SK-N-SH (cell line): ENCODE results near the gene FAM227B. TPM values are rescaled to one million over a fixed set of nuclear protein-coding genes. Genes with fewer than 3 reads are reported as not detected.

Experiments
- CTCF ChIA-PET: fragments of 300-600, 350-600 bp; formaldehyde crosslinking; extraction: SDS; loops from one replicate; lab custom pipeline; 2021; lab: Yijun Ruan, JAX
- POLR2A ChIA-PET: fragments of 350-600 bp; sonication (Branson Sonifier 250); formaldehyde crosslinking; extraction: SDS; loops from one replicate; lab custom pipeline; 2020; ENCODE audit warnings: antibody characterized with exemption, inconsistent platforms; lab: Yijun Ruan, JAX
- DNase-seq: peaks from one replicate; pipeline ENCODE4 v3.0.0; 2012
- H2AFZ ChIP-seq: fragments of 200-600 bp; sonication (generic); 2 replicates; pipeline ENCODE4 v1.8.1; 2016; ENCODE audit warnings: antibody characterized with exemption, mild to moderate bottlenecking, low read depth
- H3F3A ChIP-seq: fragments of 200-600 bp; sonication (generic); replicated peaks from 2 replicates; pipeline ENCODE3; 2016; ENCODE audit warnings: antibody characterized with exemption, mild to moderate bottlenecking; ENCODE audit not compliant: insufficient read depth
- H3K27ac ChIP-seq, 2 experiments: fragments of 200-500 bp in 1 of 2; fragments of 200-600 bp in 1 of 2; sonication (Bioruptor generic) in 1 of 2; sonication (generic), shearing (Covaris generic) in 1 of 2; 2 replicates each; pipeline versions ENCODE4 v1.5.1 to v1.6.1; 2014 to 2016; ENCODE audit warnings: low read depth in 2 of 2, inconsistent platforms in 1 of 2, low read length in 1 of 2, mild to moderate bottlenecking in 1 of 2, mixed read lengths in 1 of 2
- H3K27me3 ChIP-seq: fragments of 200-600 bp; sonication (generic), shearing (Covaris generic); 2 replicates; pipeline ENCODE4 v1.6.1; 2016; ENCODE audit warnings: mixed run types; ENCODE audit not compliant: insufficient read depth
- H3K36me3 ChIP-seq, 2 experiments: fragments of 200-500 bp in 1 of 2; fragments of 200-600 bp in 1 of 2; sonication (Bioruptor generic) in 1 of 2; sonication (generic) in 1 of 2; replicated peaks in 1 of 2; 2 replicates each; pipeline versions ENCODE3 to v1.5.1; 2014 to 2016; ENCODE audit warnings: low read length in 1 of 2, mild to moderate bottlenecking in 1 of 2; ENCODE audit not compliant: insufficient read depth in 2 of 2, control insufficient read depth in 1 of 2
- H3K4me1 ChIP-seq, 2 experiments: fragments of 200-500 bp in 1 of 2; fragments of 200-600 bp in 1 of 2; sonication (Bioruptor generic) in 1 of 2; sonication (generic), shearing (Covaris generic) in 1 of 2; 2 replicates each; pipeline versions ENCODE4 v1.5.1 to v1.6.1; 2014 to 2016; ENCODE audit warnings: low read depth in 1 of 2, low read length in 1 of 2, mixed run types in 1 of 2; ENCODE audit not compliant: insufficient read depth in 2 of 2, control insufficient read depth in 1 of 2
- H3K4me2 ChIP-seq: fragments of 200-600 bp; sonication (generic), shearing (Covaris generic); 2 replicates; pipeline ENCODE4 v1.6.1; 2017; ENCODE audit warnings: mixed run types
- H3K4me3 ChIP-seq, 2 experiments: fragments of 200-500 bp in 1 of 2; fragments of 200-600 bp in 1 of 2; sonication (Bioruptor generic) in 1 of 2; sonication (generic), shearing (Covaris generic) in 1 of 2; 2 replicates each; pipeline versions ENCODE4 v1.5.1 to v1.8.1; 2014 to 2016; ENCODE audit warnings: low read depth in 2 of 2, inconsistent platforms in 1 of 2, low read length in 1 of 2, mild to moderate bottlenecking in 1 of 2, mixed read lengths in 1 of 2, moderate library complexity in 1 of 2
- H3K79me2 ChIP-seq: fragments of 200-600 bp; sonication (generic); 2 replicates; pipeline ENCODE4 v1.8.1; 2017; ENCODE audit warnings: mild to moderate bottlenecking; ENCODE audit not compliant: insufficient read depth
- H3K9ac ChIP-seq: fragments of 200-600 bp; sonication (generic); 2 replicates; pipeline ENCODE4 v1.6.1; 2017; ENCODE audit warnings: mixed run types
- H3K9me2 ChIP-seq: fragments of 200-600 bp; sonication (generic); 2 replicates; pipeline ENCODE4 v1.6.1; 2017; ENCODE audit warnings: mixed run types
- H3K9me3 ChIP-seq: fragments of 200-600 bp; sonication (generic); 2 replicates; pipeline ENCODE4 v1.6.1; 2017; ENCODE audit warnings: mixed run types, mild to moderate bottlenecking, moderate library complexity
- H4K20me1 ChIP-seq: fragments of 200-600 bp; sonication (generic); 2 replicates; pipeline ENCODE4 v1.6.1; 2017; ENCODE audit warnings: mild to moderate bottlenecking, mixed run types; ENCODE audit not compliant: insufficient read depth
- CHD2 ChIP-seq: fragments of 150-350 bp; IDR thresholded peaks from 2 replicates; pipeline ENCODE4 v1.6.1; 2018; ENCODE audit warnings: low read length; ENCODE audit not compliant: partially characterized antibody
- EP300 ChIP-seq, 2 experiments: IDR thresholded peaks; 2 replicates each; pipeline versions ENCODE4 v1.4.0 to v1.6.1; 2012; ENCODE audit warnings: borderline replicate concordance in 1 of 2, low read depth in 1 of 2, low read length in 1 of 2
- FOSL2 ChIP-seq: IDR thresholded peaks from 2 replicates; pipeline ENCODE4 v1.4.0; 2012; ENCODE audit warnings: low read depth, mild to moderate bottlenecking, moderate library complexity, borderline replicate concordance
- FOXJ3 ChIP-seq: sonication (generic); formaldehyde crosslinking; IDR thresholded peaks from 2 replicates; pipeline ENCODE4 v1.5.1; 2020; ENCODE audit warnings: mild to moderate bottlenecking, missing genetic modification reagents
- GATA2 ChIP-seq: sonication (generic); formaldehyde crosslinking; IDR thresholded peaks from 2 replicates; pipeline ENCODE4 v1.5.0; 2020; ENCODE audit warnings: mild to moderate bottlenecking, missing genetic modification reagents
- JUND ChIP-seq: IDR thresholded peaks from 2 replicates; pipeline ENCODE4 v1.4.0; 2012
- MEF2A ChIP-seq: IDR thresholded peaks from 2 replicates; pipeline ENCODE4 v1.4.0; 2012; ENCODE audit warnings: low read depth, borderline replicate concordance
- MXI1 ChIP-seq: IDR thresholded peaks from 2 replicates; pipeline ENCODE4 v1.6.1; 2012; ENCODE audit warnings: mild to moderate bottlenecking, low read depth, low read length, improper control_type of control experiment
- NFIC ChIP-seq: IDR thresholded peaks from 2 replicates; pipeline ENCODE4 v1.4.0; 2012; ENCODE audit warnings: borderline replicate concordance
- NRF1 ChIP-seq: IDR thresholded peaks from 2 replicates; pipeline ENCODE4 v1.6.1; 2012; ENCODE audit warnings: low read depth, mild to moderate bottlenecking, low read length
- POLR2AphosphoS5 ChIP-seq: IDR thresholded peaks from 2 replicates; pipeline ENCODE4 v1.6.1; 2012; ENCODE audit warnings: low read depth, low read length
- RAD21 ChIP-seq: IDR thresholded peaks from 2 replicates; pipeline ENCODE4 v1.6.1; 2012; ENCODE audit warnings: mild to moderate bottlenecking, low read length
- RXRA ChIP-seq: IDR thresholded peaks from 2 replicates; pipeline ENCODE4 v1.4.0; 2012; ENCODE audit warnings: low read depth, mild to moderate bottlenecking, borderline replicate concordance
- SIN3A ChIP-seq: IDR thresholded peaks from 2 replicates; pipeline ENCODE4 v1.6.1; 2012; ENCODE audit warnings: low read depth, mild to moderate bottlenecking, low read length, moderate library complexity, borderline replicate concordance
- SMC3 ChIP-seq: IDR thresholded peaks from 2 replicates; pipeline ENCODE4 v1.6.1; 2012; ENCODE audit warnings: low read depth, low read length, improper control_type of control experiment
- TAF1 ChIP-seq: IDR thresholded peaks from 2 replicates; pipeline ENCODE4 v1.6.1; 2012; ENCODE audit warnings: low read depth, mild to moderate bottlenecking, low read length, moderate library complexity, borderline replicate concordance
- TEAD4 ChIP-seq: IDR thresholded peaks from 2 replicates; pipeline ENCODE4 v1.4.0; 2012; ENCODE audit warnings: mild to moderate bottlenecking, borderline replicate concordance; ENCODE audit not compliant: insufficient read depth
- YY1 ChIP-seq: IDR thresholded peaks from 2 replicates; pipeline ENCODE4 v1.4.0; 2012; ENCODE audit warnings: low read depth, mild to moderate bottlenecking
- WGBS: methylation state at CpG from one replicate; pipeline ENCODE4 v1.1.6; 2017; ENCODE audit warnings: low lambda C conversion rate; 5-methylcytosine and 5-hydroxymethylcytosine counted together
- polyA plus RNA-seq, 3 experiments: library from polyadenylated mRNA; depleted of rRNA; stranded (reverse); fragments of >200 nt; gene quantifications; 2 replicates each; pipeline ENCODE4 v1.2.3, GENCODE V29; 2012
- TF ChIP-seq, protein P1 (sequence below): fragments of 200-600 bp; sonication (generic); IDR thresholded peaks from 2 replicates; pipeline ENCODE4 v1.6.1; 2017; ENCODE audit warnings: antibody characterized with exemption, mild to moderate bottlenecking, moderate library complexity
- TF ChIP-seq, protein P2 (sequence below): fragments of 150-350 bp; IDR thresholded peaks from 2 replicates; pipeline ENCODE4 v1.6.1; 2016; ENCODE audit warnings: mild to moderate bottlenecking, low read depth, low read length
- TF ChIP-seq, protein P3 (sequence below): IDR thresholded peaks from 2 replicates; pipeline ENCODE4 v1.6.1; 2012; ENCODE audit warnings: mild to moderate bottlenecking, low read depth, low read length, moderate library complexity
- TF ChIP-seq, protein P4 (sequence below): IDR thresholded peaks from 2 replicates; pipeline ENCODE4 v1.4.0; 2012; ENCODE audit warnings: low read depth, borderline replicate concordance
- TF ChIP-seq, protein P5 (sequence below): fragments of 150-350 bp; IDR thresholded peaks from 2 replicates; pipeline ENCODE4 v1.6.1; 2017; ENCODE audit warnings: antibody characterized with exemption, low read length, low read depth, borderline replicate concordance

FAM227B gene
- polyA plus RNA-seq, 1 of the 3 experiments (the other 2 are of a cell fraction) = 4.4 TPM

DNA sequence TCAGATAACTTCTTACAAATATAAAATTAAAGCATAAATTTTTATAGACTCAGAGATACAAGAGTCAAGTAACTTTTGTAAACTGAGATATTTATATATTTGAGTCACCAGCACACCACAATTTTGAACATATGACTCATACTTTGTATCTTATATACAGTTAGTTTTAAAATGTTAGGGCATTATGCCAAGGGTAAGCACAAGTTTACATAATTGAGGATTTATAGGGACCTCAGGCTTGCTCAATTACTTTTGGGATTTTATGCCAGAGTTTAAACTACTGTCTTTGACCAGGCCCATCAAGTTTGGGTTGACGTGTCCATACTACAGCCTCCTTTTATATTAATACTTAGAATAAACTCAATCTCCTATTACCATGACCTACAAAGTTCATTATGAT is 205.0 kb downstream of the FAM227B start:
- peaks cover 3% of the 10 kb centered on the region in 2 experiments; a peak in 2 of 4 replicates for H3K4me1 ChIP-seq
- no peaks in the 10 kb centered on the region for H3K27me3 ChIP-seq
- no peaks in the 10 kb centered on the region for H4K20me1 ChIP-seq
- 56% methylated on average over 1 of the region's 1 CpG for WGBS
- H2AFZ ChIP-seq = no peak overlapping the region
- H3K4me3 ChIP-seq = no peak overlapping the region
- no peak overlapping the region for H3K9ac ChIP-seq
- no peaks in the 10 kb centered on the region for H3K9me2 ChIP-seq
- ChIA-PET POLR2A (no interaction called here), CTCF (no interaction called here)
- no peaks in the 10 kb centered on the region for H3K9me3 ChIP-seq
- no peaks in the 10 kb centered on the region for H3K36me3 ChIP-seq
- no peak for DNase-seq
- no peaks in the 10 kb centered on the region for H3K79me2 ChIP-seq
- no peak overlapping the region for H3K4me2 ChIP-seq
- H3F3A ChIP-seq = peaks cover 4% of the 10 kb centered on the region
- 0 out of 4 replicates have a peak overlapping the region, but pooled peaks of 1 of the 2 experiments have one; percentile 36 for H3K27ac ChIP-seq
- no peak for TF ChIP-seq YY1
- TF ChIP-seq, protein P1, sequence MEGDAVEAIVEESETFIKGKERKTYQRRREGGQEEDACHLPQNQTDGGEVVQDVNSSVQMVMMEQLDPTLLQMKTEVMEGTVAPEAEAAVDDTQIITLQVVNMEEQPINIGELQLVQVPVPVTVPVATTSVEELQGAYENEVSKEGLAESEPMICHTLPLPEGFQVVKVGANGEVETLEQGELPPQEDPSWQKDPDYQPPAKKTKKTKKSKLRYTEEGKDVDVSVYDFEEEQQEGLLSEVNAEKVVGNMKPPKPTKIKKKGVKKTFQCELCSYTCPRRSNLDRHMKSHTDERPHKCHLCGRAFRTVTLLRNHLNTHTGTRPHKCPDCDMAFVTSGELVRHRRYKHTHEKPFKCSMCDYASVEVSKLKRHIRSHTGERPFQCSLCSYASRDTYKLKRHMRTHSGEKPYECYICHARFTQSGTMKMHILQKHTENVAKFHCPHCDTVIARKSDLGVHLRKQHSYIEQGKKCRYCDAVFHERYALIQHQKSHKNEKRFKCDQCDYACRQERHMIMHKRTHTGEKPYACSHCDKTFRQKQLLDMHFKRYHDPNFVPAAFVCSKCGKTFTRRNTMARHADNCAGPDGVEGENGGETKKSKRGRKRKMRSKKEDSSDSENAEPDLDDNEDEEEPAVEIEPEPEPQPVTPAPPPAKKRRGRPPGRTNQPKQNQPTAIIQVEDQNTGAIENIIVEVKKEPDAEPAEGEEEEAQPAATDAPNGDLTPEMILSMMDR = no peak
- TF ChIP-seq, protein P2, sequence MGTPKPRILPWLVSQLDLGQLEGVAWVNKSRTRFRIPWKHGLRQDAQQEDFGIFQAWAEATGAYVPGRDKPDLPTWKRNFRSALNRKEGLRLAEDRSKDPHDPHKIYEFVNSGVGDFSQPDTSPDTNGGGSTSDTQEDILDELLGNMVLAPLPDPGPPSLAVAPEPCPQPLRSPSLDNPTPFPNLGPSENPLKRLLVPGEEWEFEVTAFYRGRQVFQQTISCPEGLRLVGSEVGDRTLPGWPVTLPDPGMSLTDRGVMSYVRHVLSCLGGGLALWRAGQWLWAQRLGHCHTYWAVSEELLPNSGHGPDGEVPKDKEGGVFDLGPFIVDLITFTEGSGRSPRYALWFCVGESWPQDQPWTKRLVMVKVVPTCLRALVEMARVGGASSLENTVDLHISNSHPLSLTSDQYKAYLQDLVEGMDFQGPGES = no peak
- TF ChIP-seq, protein P3, sequence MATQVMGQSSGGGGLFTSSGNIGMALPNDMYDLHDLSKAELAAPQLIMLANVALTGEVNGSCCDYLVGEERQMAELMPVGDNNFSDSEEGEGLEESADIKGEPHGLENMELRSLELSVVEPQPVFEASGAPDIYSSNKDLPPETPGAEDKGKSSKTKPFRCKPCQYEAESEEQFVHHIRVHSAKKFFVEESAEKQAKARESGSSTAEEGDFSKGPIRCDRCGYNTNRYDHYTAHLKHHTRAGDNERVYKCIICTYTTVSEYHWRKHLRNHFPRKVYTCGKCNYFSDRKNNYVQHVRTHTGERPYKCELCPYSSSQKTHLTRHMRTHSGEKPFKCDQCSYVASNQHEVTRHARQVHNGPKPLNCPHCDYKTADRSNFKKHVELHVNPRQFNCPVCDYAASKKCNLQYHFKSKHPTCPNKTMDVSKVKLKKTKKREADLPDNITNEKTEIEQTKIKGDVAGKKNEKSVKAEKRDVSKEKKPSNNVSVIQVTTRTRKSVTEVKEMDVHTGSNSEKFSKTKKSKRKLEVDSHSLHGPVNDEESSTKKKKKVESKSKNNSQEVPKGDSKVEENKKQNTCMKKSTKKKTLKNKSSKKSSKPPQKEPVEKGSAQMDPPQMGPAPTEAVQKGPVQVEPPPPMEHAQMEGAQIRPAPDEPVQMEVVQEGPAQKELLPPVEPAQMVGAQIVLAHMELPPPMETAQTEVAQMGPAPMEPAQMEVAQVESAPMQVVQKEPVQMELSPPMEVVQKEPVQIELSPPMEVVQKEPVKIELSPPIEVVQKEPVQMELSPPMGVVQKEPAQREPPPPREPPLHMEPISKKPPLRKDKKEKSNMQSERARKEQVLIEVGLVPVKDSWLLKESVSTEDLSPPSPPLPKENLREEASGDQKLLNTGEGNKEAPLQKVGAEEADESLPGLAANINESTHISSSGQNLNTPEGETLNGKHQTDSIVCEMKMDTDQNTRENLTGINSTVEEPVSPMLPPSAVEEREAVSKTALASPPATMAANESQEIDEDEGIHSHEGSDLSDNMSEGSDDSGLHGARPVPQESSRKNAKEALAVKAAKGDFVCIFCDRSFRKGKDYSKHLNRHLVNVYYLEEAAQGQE = no peak
- TF ChIP-seq JUND = peak; percentile 73
- TF ChIP-seq NRF1 = no peak
- peak; percentile 78; the same call in 1 of the 2 replicates for TF ChIP-seq MEF2A
- peak in 1 of 2 experiments; percentile 50; a peak in 1 of 4 replicates for TF ChIP-seq EP300 (IDR thresholded peaks at IDR 0.05; ENCODE audit: borderline replicate concordance in 1 of 2, low read depth in 1 of 2, low read length in 1 of 2)
- no peak for TF ChIP-seq MXI1
- TF ChIP-seq FOSL2 = peak; percentile 75
- TF ChIP-seq TAF1 = no peak
- TF ChIP-seq, protein P4, sequence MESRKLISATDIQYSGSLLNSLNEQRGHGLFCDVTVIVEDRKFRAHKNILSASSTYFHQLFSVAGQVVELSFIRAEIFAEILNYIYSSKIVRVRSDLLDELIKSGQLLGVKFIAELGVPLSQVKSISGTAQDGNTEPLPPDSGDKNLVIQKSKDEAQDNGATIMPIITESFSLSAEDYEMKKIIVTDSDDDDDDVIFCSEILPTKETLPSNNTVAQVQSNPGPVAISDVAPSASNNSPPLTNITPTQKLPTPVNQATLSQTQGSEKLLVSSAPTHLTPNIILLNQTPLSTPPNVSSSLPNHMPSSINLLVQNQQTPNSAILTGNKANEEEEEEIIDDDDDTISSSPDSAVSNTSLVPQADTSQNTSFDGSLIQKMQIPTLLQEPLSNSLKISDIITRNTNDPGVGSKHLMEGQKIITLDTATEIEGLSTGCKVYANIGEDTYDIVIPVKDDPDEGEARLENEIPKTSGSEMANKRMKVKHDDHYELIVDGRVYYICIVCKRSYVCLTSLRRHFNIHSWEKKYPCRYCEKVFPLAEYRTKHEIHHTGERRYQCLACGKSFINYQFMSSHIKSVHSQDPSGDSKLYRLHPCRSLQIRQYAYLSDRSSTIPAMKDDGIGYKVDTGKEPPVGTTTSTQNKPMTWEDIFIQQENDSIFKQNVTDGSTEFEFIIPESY = no peak
- TF ChIP-seq RXRA = peak; percentile 34; the same call in 1 of the 2 replicates
- TF ChIP-seq POLR2AphosphoS5 = no peak
- TF ChIP-seq TEAD4 = peak; percentile 17; the same call in 1 of the 2 replicates
- TF ChIP-seq, protein P5, sequence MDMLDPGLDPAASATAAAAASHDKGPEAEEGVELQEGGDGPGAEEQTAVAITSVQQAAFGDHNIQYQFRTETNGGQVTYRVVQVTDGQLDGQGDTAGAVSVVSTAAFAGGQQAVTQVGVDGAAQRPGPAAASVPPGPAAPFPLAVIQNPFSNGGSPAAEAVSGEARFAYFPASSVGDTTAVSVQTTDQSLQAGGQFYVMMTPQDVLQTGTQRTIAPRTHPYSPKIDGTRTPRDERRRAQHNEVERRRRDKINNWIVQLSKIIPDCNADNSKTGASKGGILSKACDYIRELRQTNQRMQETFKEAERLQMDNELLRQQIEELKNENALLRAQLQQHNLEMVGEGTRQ = no peak
- no peak for TF ChIP-seq RAD21
- TF ChIP-seq CHD2 = no peak
- no peak for TF ChIP-seq SIN3A
- TF ChIP-seq FOXJ3 (CRISPR knock-in tag) = no peak
- peak; percentile 90 for TF ChIP-seq NFIC
- no peak for TF ChIP-seq GATA2 (CRISPR knock-in tag)
- TF ChIP-seq SMC3 = no peak
